ENCODE measurements around the gene TIAM2. TPM values are rescaled to one million over a fixed set of nuclear protein-coding genes. Genes with fewer than 3 reads are reported as not detected.

The TIAM2 gene
- total RNA-seq, 1 experiment from 2014 or later = 9.1 TPM

DNA sequence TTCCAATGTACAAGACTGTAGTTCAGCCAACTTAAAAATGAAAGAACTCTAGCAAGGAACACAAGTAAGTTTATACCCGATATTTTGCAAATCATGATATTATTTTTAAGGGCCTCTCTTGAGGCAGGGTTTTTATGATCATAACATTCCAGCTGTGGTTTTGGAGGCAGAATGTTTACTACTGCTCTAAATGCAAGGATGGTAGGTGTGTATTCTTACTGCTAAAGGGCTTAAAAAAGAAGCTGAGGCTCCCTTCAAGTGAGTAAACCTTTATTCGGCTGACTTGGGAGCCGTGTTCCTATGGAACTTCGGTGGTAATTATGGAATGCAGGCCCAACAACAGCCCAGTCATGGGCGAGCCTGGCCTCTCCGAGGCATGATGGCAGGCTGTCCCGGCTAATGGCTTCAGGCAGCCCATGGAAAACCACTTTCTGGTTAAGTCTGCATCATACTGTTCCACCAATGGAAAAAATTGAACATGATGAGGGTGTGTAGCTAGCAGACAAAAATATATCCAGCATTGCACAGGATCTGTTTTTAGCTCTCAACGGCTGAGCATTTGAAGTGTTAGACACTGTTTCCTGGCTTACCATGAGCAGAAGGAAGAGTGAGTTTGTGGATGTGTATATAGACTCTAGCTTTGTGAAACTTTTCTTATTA lies 111.5 kb downstream of the TIAM2 start:
- no TSS peak for BruUV-seq (replicated peaks)
- Histone ChIP-seq H3K9me3 (ENCODE audit: low read depth, low read length, poor library complexity, severe bottlenecking) (no peaks in the 10 kb centered on the region), H3K4me3 (ENCODE audit: low read depth, low read length, poor library complexity, severe bottlenecking) (no peak overlapping the region), H3K27ac (ENCODE audit: low read depth, low read length, poor library complexity, severe bottlenecking) (no peak overlapping the region), H3K27me3 (replicated peaks; ENCODE audit: insufficient read depth, low read depth, low read length, poor library complexity) (no peaks in the 10 kb centered on the region), H3K4me1 (ENCODE audit: insufficient read depth, low read length, poor library complexity, severe bottlenecking) (no peaks in the 10 kb centered on the region), H3K36me3 (ENCODE audit: insufficient read depth, low read length, poor library complexity, severe bottlenecking) (no peaks in the 10 kb centered on the region)
- ChIA-PET POLR2A (ENCODE audit: low non-redundant PET) (no interaction called here), CTCF (no interaction called here)
- DNase-seq (ENCODE audit: low spot score) = no peak
- TF ChIP-seq CTCF (conservative IDR thresholded peaks at IDR 0.05; ENCODE audit: low read depth, low read length) (no peak), EZH2 (IDR thresholded peaks at IDR 0.05; ENCODE audit: borderline replicate concordance, low read depth, low read length, poor library complexity, severe bottlenecking) (no peak)
- intact Hi-C loops (cut with micrococcal nuclease; ENCODE audit: unreplicated experiment) = no loop called here

- no peaks in the 10 kb centered on the region for H3K4me1 ChIP-seq (ENCODE audit: insufficient read depth, low read length, poor library complexity, severe bottlenecking)
- H3K36me3 ChIP-seq (ENCODE audit: insufficient read depth, low read length, poor library complexity, severe bottlenecking) = no peaks in the 10 kb centered on the region
- no TSS peak for BruUV-seq (replicated peaks)
- ChIA-PET POLR2A (ENCODE audit: low non-redundant PET) (no interaction called here), CTCF (no interaction called here)
- DNase-seq (ENCODE audit: low spot score) = no peak
- intact Hi-C loops (cut with micrococcal nuclease; ENCODE audit: unreplicated experiment) = no loop called here
- H3K27me3 ChIP-seq (replicated peaks; ENCODE audit: insufficient read depth, low read depth, low read length, poor library complexity) = no peaks in the 10 kb centered on the region
- H3K4me3 ChIP-seq (ENCODE audit: low read depth, low read length, poor library complexity, severe bottlenecking) = no peak overlapping the region
- H3K9me3 ChIP-seq (ENCODE audit: low read depth, low read length, poor library complexity, severe bottlenecking) = no peaks in the 10 kb centered on the region
- TF ChIP-seq CTCF (conservative IDR thresholded peaks at IDR 0.05; ENCODE audit: low read depth, low read length) = no peak
- TF ChIP-seq EZH2 (IDR thresholded peaks at IDR 0.05; ENCODE audit: borderline replicate concordance, low read depth, low read length, poor library complexity, severe bottlenecking) = no peak
- no peak overlapping the region for H3K27ac ChIP-seq (ENCODE audit: low read depth, low read length, poor library complexity, severe bottlenecking)
These were observed 112.4 kb downstream of the TIAM2 start for GRCh38 chr6:155107432-155108069.

- BruUV-seq (replicated peaks) = no TSS peak
- TF ChIP-seq CTCF (conservative IDR thresholded peaks at IDR 0.05; ENCODE audit: low read depth, low read length) = no peak
- TF ChIP-seq EZH2 (IDR thresholded peaks at IDR 0.05; ENCODE audit: borderline replicate concordance, low read depth, low read length, poor library complexity, severe bottlenecking) = no peak
- H3K4me3 ChIP-seq (ENCODE audit: low read depth, low read length, poor library complexity, severe bottlenecking) = no peak overlapping the region
- DNase-seq (ENCODE audit: low spot score) = no peak
- ChIA-PET POLR2A (ENCODE audit: low non-redundant PET) (no interaction called here), CTCF (no interaction called here)
- no peaks in the 10 kb centered on the region for H3K4me1 ChIP-seq (ENCODE audit: insufficient read depth, low read length, poor library complexity, severe bottlenecking)
- no peaks in the 10 kb centered on the region for H3K27me3 ChIP-seq (replicated peaks; ENCODE audit: insufficient read depth, low read depth, low read length, poor library complexity)
- intact Hi-C loops (cut with micrococcal nuclease; ENCODE audit: unreplicated experiment) = no loop called here
- H3K27ac ChIP-seq (ENCODE audit: low read depth, low read length, poor library complexity, severe bottlenecking) = no peak overlapping the region
- H3K9me3 ChIP-seq (ENCODE audit: low read depth, low read length, poor library complexity, severe bottlenecking) = no peaks in the 10 kb centered on the region
- no peaks in the 10 kb centered on the region for H3K36me3 ChIP-seq (ENCODE audit: insufficient read depth, low read length, poor library complexity, severe bottlenecking)
These were observed 113.1 kb downstream of the TIAM2 start for GRCh38 chr6:155108070-155108820.

Measured in A673 (cell line).